ENCODE data around the gene CHAF1A.
A peak's percentile ranks its signal among the peaks of the same experiment; 100 is the strongest.

CHAF1A gene

GRCh38 chr19:4442819-4443146 lies 40.3 kb downstream of the CHAF1A start:
- no peak for DNase-seq (ENCODE audit: low read depth)

- DNase-seq (ENCODE audit: low read depth) = no peak
Measured at GRCh38 chr19:4443188-4443587, 40.7 kb downstream of the CHAF1A start.

- DNase-seq (ENCODE audit: low read depth) = no peak
Measured at GRCh38 chr19:4443966-4444764, 41.7 kb downstream of the CHAF1A start.

- DNase-seq (ENCODE audit: low read depth) = peak; percentile 24
Measured at GRCh38 chr19:4444765-4445741, 42.6 kb downstream of the CHAF1A start.

GRCh38 chr19:4445963-4446703 lies 43.7 kb downstream of the CHAF1A start:
- no peak for DNase-seq (ENCODE audit: low read depth)

- DNase-seq (ENCODE audit: low read depth) = no peak
Measured at GRCh38 chr19:4446704-4447200, 44.3 kb downstream of the CHAF1A start.

- no peak for DNase-seq (ENCODE audit: low read depth)
Measured at GRCh38 chr19:4447327-4448146, 45.1 kb downstream of the CHAF1A start.

- no peak for DNase-seq (ENCODE audit: low read depth)
Measured at GRCh38 chr19:4448147-4448985, 45.9 kb downstream of the CHAF1A start.

GRCh38 chr19:4449022-4449638 lies 46.7 kb downstream of the CHAF1A start:
- DNase-seq (ENCODE audit: low read depth) = no peak

- no peak for DNase-seq (ENCODE audit: low read depth)
Measured at GRCh38 chr19:4449639-4450028, 47.2 kb downstream of the CHAF1A start.

GRCh38 chr19:4452230-4452990 lies 50.0 kb downstream of the CHAF1A start:
- DNase-seq (ENCODE audit: low read depth) = no peak

GRCh38 chr19:4453232-4454179 lies 51.1 kb downstream of the CHAF1A start:
- DNase-seq (ENCODE audit: low read depth) = no peak

- DNase-seq (ENCODE audit: low read depth) = peak; percentile 91
Measured at GRCh38 chr19:4454747-4455718, 52.6 kb downstream of the CHAF1A start.

- DNase-seq (ENCODE audit: low read depth) = peak; percentile 92
Measured at GRCh38 chr19:4455719-4456475, 53.5 kb downstream of the CHAF1A start.

GRCh38 chr19:4456476-4456842 lies 54.0 kb downstream of the CHAF1A start:
- peak; percentile 83 for DNase-seq (ENCODE audit: low read depth)
